ENCODE results near the gene KAT2A.

KAT2A gene

GRCh38 chr17:42142371-42142896 is 21.3 kb upstream of the KAT2A start:
- peaks cover 13 to 49% of the 10 kb centered on the region in 2 experiments for H3K36me3 ChIP-seq (ENCODE audit: control insufficient read depth in 2 of 2, insufficient read depth in 1 of 2, low read length in 2 of 2)
- H3K9me3 ChIP-seq (ENCODE audit: control insufficient read depth, insufficient read depth, low read depth, low read length) = no peaks in the 10 kb centered on the region
- H3K4me3 ChIP-seq (ENCODE audit: low read depth, low read length) = no peak overlapping the region
- ChIA-PET POLR2A (interaction anchor here (0.8 kb wide), 1 partner anchor 46 kb away, joined by 3 read pairs; no protein-coding TSS in a partner anchor), CTCF (interaction anchor here (0.6 to 1.6 kb wide), 3 partner anchors 21 to 479 kb away, joined by 3 to 5 read pairs (median 5); no protein-coding TSS in a partner anchor)
- H3K27ac ChIP-seq (ENCODE audit: extremely low read depth, low read depth, low read length) = peak overlapping the region; percentile 58; the same call in 1 of the 2 replicates
- peaks cover 9% of the 10 kb centered on the region for H3K4me1 ChIP-seq (ENCODE audit: control insufficient read depth, insufficient read depth, low read length)
- TF ChIP-seq ZNF354C (tag by site-specific recombination; IDR thresholded peaks at IDR 0.05; ENCODE audit: borderline replicate concordance, low read depth) (no peak), TSHZ1 (tag by site-specific recombination; IDR thresholded peaks at IDR 0.05; ENCODE audit: borderline replicate concordance) (no peak), ZNF645 (tag by site-specific recombination; IDR thresholded peaks at IDR 0.05) (no peak), ZNF473 (tag by site-specific recombination; IDR thresholded peaks at IDR 0.05) (no peak), SETDB1 (IDR thresholded peaks at IDR 0.05; ENCODE audit: insufficient read length, low read length) (no peak), ZBTB21 (tag by site-specific recombination; IDR thresholded peaks at IDR 0.05) (no peak), HOXA7 (CRISPR knock-in tag; IDR thresholded peaks at IDR 0.05; ENCODE audit: borderline replicate concordance) (no peak), ZNF747 (tag by site-specific recombination; IDR thresholded peaks at IDR 0.05) (no peak), ZEB2 (tag by site-specific recombination; IDR thresholded peaks at IDR 0.05) (0 out of 2 replicates have a peak, but pooled peaks have one; percentile 35), ZBTB17 (tag by site-specific recombination; IDR thresholded peaks at IDR 0.05) (0 out of 2 replicates have a peak, but pooled peaks have one; percentile 15), ZNF350 (tag by site-specific recombination; IDR thresholded peaks at IDR 0.05) (no peak), ZBTB44 (tag by site-specific recombination; IDR thresholded peaks at IDR 0.05) (no peak), ATF2 (tag by site-specific recombination; IDR thresholded peaks at IDR 0.05; ENCODE audit: low read depth) (no peak), ZNF670 (tag by site-specific recombination; IDR thresholded peaks at IDR 0.05; ENCODE audit: low read depth) (no peak), ZNF664 (tag by site-specific recombination; IDR thresholded peaks at IDR 0.05) (no peak), ZNF792 (tag by site-specific recombination; IDR thresholded peaks at IDR 0.05) (no peak), KLF9 (tag by site-specific recombination; IDR thresholded peaks at IDR 0.05; ENCODE audit: low read depth) (no peak), ZNF600 (tag by site-specific recombination; IDR thresholded peaks at IDR 0.05) (0 out of 2 replicates have a peak, but pooled peaks have one; percentile 19), ZNF398 (tag by site-specific recombination; IDR thresholded peaks at IDR 0.05) (no peak), RBAK (tag by site-specific recombination; IDR thresholded peaks at IDR 0.05) (no peak), ZNF510 (tag by site-specific recombination; IDR thresholded peaks at IDR 0.05; ENCODE audit: insufficient replicate concordance) (no peak), KLF7 (tag by site-specific recombination; IDR thresholded peaks at IDR 0.05; ENCODE audit: borderline replicate concordance) (no peak)
- TF ChIP-seq, protein P1, sequence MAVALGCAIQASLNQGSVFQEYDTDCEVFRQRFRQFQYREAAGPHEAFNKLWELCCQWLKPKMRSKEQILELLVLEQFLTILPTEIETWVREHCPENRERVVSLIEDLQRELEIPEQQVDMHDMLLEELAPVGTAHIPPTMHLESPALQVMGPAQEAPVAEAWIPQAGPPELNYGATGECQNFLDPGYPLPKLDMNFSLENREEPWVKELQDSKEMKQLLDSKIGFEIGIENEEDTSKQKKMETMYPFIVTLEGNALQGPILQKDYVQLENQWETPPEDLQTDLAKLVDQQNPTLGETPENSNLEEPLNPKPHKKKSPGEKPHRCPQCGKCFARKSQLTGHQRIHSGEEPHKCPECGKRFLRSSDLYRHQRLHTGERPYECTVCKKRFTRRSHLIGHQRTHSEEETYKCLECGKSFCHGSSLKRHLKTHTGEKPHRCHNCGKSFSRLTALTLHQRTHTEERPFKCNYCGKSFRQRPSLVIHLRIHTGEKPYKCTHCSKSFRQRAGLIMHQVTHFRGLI (tag by site-specific recombination; IDR thresholded peaks at IDR 0.05) = no peak
- TF ChIP-seq, protein P2, sequence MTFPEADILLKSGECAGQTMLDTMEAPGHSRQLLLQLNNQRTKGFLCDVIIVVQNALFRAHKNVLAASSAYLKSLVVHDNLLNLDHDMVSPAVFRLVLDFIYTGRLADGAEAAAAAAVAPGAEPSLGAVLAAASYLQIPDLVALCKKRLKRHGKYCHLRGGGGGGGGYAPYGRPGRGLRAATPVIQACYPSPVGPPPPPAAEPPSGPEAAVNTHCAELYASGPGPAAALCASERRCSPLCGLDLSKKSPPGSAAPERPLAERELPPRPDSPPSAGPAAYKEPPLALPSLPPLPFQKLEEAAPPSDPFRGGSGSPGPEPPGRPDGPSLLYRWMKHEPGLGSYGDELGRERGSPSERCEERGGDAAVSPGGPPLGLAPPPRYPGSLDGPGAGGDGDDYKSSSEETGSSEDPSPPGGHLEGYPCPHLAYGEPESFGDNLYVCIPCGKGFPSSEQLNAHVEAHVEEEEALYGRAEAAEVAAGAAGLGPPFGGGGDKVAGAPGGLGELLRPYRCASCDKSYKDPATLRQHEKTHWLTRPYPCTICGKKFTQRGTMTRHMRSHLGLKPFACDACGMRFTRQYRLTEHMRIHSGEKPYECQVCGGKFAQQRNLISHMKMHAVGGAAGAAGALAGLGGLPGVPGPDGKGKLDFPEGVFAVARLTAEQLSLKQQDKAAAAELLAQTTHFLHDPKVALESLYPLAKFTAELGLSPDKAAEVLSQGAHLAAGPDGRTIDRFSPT (tag by site-specific recombination; IDR thresholded peaks at IDR 0.05) = no peak
